NOMO-1 treated with DMSO at 0.1 percent for 48 hours (cell line): ENCODE measurements around the gene LCN2.
"Not testable (repeated sequence)": the region's sequence is repeated elsewhere in the genome, so short reads cannot be mapped to it uniquely, and the experiment has no call there.

Experiments
- DNase-seq: peaks from one replicate; lab custom pipeline; 2025; ENCODE audit not compliant: unreplicated experiment; lab: John Stamatoyannopoulos, UW

The LCN2 gene

GRCh38 chr9:128149001-128149701, at the start of gene LCN2:
TSS of gene LCN2 (plus strand) at chr9:128149453. CDS start at chr9:128149526, 73 bp downstream.
- DNase-seq = no peak

- no peak for DNase-seq
These were observed 49.2 kb upstream of the LCN2 start for GRCh38 chr9:128099932-128100491.

- no peak for DNase-seq
These were observed 48.7 kb upstream of the LCN2 start for GRCh38 chr9:128100581-128100980.

GRCh38 chr9:128101231-128101661, 48.0 kb upstream of the LCN2 start:
- DNase-seq = no peak

GRCh38 chr9:128101690-128102089, 47.6 kb upstream of the LCN2 start:
- no peak for DNase-seq

- no peak for DNase-seq
These were observed 47.1 kb upstream of the LCN2 start for GRCh38 chr9:128102196-128102595.

GRCh38 chr9:128102861-128103588, 46.2 kb upstream of the LCN2 start:
- DNase-seq = no peak

GRCh38 chr9:128103589-128103962, 45.7 kb upstream of the LCN2 start:
- DNase-seq = no peak

GRCh38 chr9:128104171-128104618, 45.1 kb upstream of the LCN2 start:
- no peak for DNase-seq

- DNase-seq = no peak
These were observed 43.6 kb upstream of the LCN2 start for GRCh38 chr9:128105538-128106175.

- no peak for DNase-seq
These were observed 42.9 kb upstream of the LCN2 start for GRCh38 chr9:128106181-128106939.

- DNase-seq = no peak
These were observed 42.2 kb upstream of the LCN2 start for GRCh38 chr9:128106940-128107467.

GRCh38 chr9:128107468-128108268, 41.6 kb upstream of the LCN2 start:
- no peak for DNase-seq

GRCh38 chr9:128108269-128109049, 40.8 kb upstream of the LCN2 start:
- DNase-seq = no peak

GRCh38 chr9:128109050-128109709, 40.1 kb upstream of the LCN2 start:
- DNase-seq = no peak

GRCh38 chr9:128111726-128112125, 37.5 kb upstream of the LCN2 start:
- DNase-seq = not testable (repeated sequence)

GRCh38 chr9:128113526-128114325, 35.5 kb upstream of the LCN2 start:
- DNase-seq = no peak
